IMR-90 (cell line): Measurements from ENCODE around the gene PEX5L. TPM values are rescaled to one million over a fixed set of nuclear protein-coding genes. Genes with fewer than 3 reads are reported as not detected.

Experiments used
- ATAC-seq: fragments of 200-7000 bp; cut with Tn5 transposase; 2 replicates; pipeline ENCODE4 v1.9.1; 2020; ENCODE audit warnings: low read depth, mild to moderate bottlenecking, moderate library complexity
- BruUV-seq: library from RNA; stranded (reverse); fragments of 400-500 nt; replicated peaks from 2 replicates; lab custom pipeline; 2021; lab: Mats Ljungman, UMichigan
- CTCF ChIA-PET: fragments of 300-600 bp; formaldehyde crosslinking; extraction: SDS; loops from one replicate; lab custom pipeline; 2021; ENCODE audit warnings: antibody characterized with exemption; lab: Yijun Ruan, JAX
- POLR2A ChIA-PET: fragments of 300-600 bp; sonication (Branson Sonifier 250); formaldehyde crosslinking; loops from one replicate; lab custom pipeline; 2022; ENCODE audit warnings: antibody characterized with exemption; ENCODE audit not compliant: unreplicated experiment; lab: Charles Lee
- DNase-seq: peaks from one replicate; pipeline ENCODE4 v3.0.0; 2013
- H2AFZ ChIP-seq: replicated peaks from 2 replicates; pipeline ENCODE3; 2013; ENCODE audit warnings: low read length, mild to moderate bottlenecking; ENCODE audit not compliant: poor library complexity
- H2AK5ac ChIP-seq: 2 replicates; pipeline ENCODE4 v1.6.1; 2013; ENCODE audit warnings: low read depth, low read length, inconsistent platforms
- H2AK9ac ChIP-seq: replicated peaks from 2 replicates; pipeline ENCODE3; 2013; ENCODE audit warnings: mild to moderate bottlenecking, low read depth, low read length, moderate library complexity; ENCODE audit not compliant: poor library complexity
- H2BK120ac ChIP-seq: 2 replicates; pipeline ENCODE4 v1.6.1; 2013; ENCODE audit warnings: low read depth, low read length, inconsistent platforms
- H2BK15ac ChIP-seq: 3 replicates; pipeline ENCODE4 v1.6.1; 2013; ENCODE audit warnings: low read depth, low read length, inconsistent platforms
- H2BK20ac ChIP-seq: 2 replicates; pipeline ENCODE4 v1.6.1; 2013; ENCODE audit warnings: low read depth, mild to moderate bottlenecking, inconsistent platforms, low read length, moderate library complexity
- H2BK5ac ChIP-seq: 2 replicates; pipeline ENCODE4 v1.6.1; 2013; ENCODE audit warnings: mild to moderate bottlenecking, low read depth, low read length, inconsistent platforms; ENCODE audit not compliant: poor library complexity, severe bottlenecking
- H3K14ac ChIP-seq: replicated peaks from 2 replicates; pipeline ENCODE4 v1.6.1; 2013; ENCODE audit warnings: low read depth, low read length, inconsistent platforms
- H3K18ac ChIP-seq: 2 replicates; pipeline ENCODE4 v1.6.1; 2013; ENCODE audit warnings: low read depth, low read length, control low read depth
- H3K23ac ChIP-seq: 2 replicates; pipeline ENCODE4 v1.6.1; 2013; ENCODE audit warnings: low read depth, low read length, inconsistent platforms
- H3K27ac ChIP-seq: 2 replicates; pipeline ENCODE4 v1.5.1; 2013; ENCODE audit warnings: mild to moderate bottlenecking, control low read depth, low read length; ENCODE audit not compliant: insufficient read depth
- H3K27me3 ChIP-seq: 2 replicates; pipeline ENCODE4 v1.6.1; 2013; ENCODE audit warnings: low read length; ENCODE audit not compliant: control insufficient read depth, insufficient read depth
- H3K36me3 ChIP-seq: 2 replicates; pipeline ENCODE4 v1.6.1; 2013; ENCODE audit warnings: low read length, mixed read lengths; ENCODE audit not compliant: control insufficient read depth, insufficient read depth
- H3K4ac ChIP-seq: 2 replicates; pipeline ENCODE4 v1.6.1; 2013; ENCODE audit warnings: low read depth, low read length, inconsistent platforms
- H3K4me1 ChIP-seq: 2 replicates; pipeline ENCODE4 v1.6.1; 2013; ENCODE audit warnings: low read length, mixed read lengths; ENCODE audit not compliant: control insufficient read depth, insufficient read depth
- H3K4me2 ChIP-seq: 2 replicates; pipeline ENCODE4 v1.6.1; 2013; ENCODE audit warnings: low read depth, mild to moderate bottlenecking, control low read depth, low read length, moderate library complexity
- H3K4me3 ChIP-seq: 2 replicates; pipeline ENCODE4 v1.5.1; 2013; ENCODE audit warnings: low read depth, mild to moderate bottlenecking, control low read depth, low read length, moderate library complexity; ENCODE audit not compliant: insufficient read depth
- H3K56ac ChIP-seq: 2 replicates; pipeline ENCODE4 v1.6.1; 2013; ENCODE audit warnings: low read length, inconsistent platforms; ENCODE audit not compliant: insufficient read depth; ENCODE audit errors: extremely low read depth
- H3K79me1 ChIP-seq, 2 experiments: 2 replicates each; pipeline ENCODE4 v1.6.1; 2013; ENCODE audit warnings: low read length in 2 of 2, inconsistent platforms in 1 of 2, low read depth in 1 of 2
- H3K9ac ChIP-seq: 2 replicates; pipeline ENCODE4 v1.6.1; 2013; ENCODE audit warnings: low read depth, low read length, control low read depth
- H3K9me1 ChIP-seq: 2 replicates; pipeline ENCODE4 v1.6.1; 2013; ENCODE audit warnings: low read length, inconsistent platforms; ENCODE audit not compliant: insufficient read depth
- H3K9me3 ChIP-seq: 2 replicates; pipeline ENCODE4 v1.6.1; 2013; ENCODE audit warnings: low read length; ENCODE audit not compliant: control insufficient read depth, insufficient read depth
- H4K20me1 ChIP-seq: 2 replicates; pipeline ENCODE4 v1.6.1; 2013; ENCODE audit warnings: low read length, inconsistent platforms; ENCODE audit not compliant: insufficient read depth
- H4K5ac ChIP-seq: 2 replicates; pipeline ENCODE4 v1.6.1; 2013; ENCODE audit warnings: mild to moderate bottlenecking, low read depth, low read length, control low read depth
- H4K8ac ChIP-seq, 2 experiments: 2 replicates each; pipeline ENCODE4 v1.6.1; 2013; ENCODE audit warnings: low read depth in 2 of 2, low read length in 2 of 2, control low read depth in 1 of 2, inconsistent platforms in 1 of 2
- H4K91ac ChIP-seq: 2 replicates; pipeline ENCODE4 v1.6.1; 2013; ENCODE audit warnings: low read depth, low read length, inconsistent platforms; ENCODE audit not compliant: insufficient read depth
- BHLHE40 ChIP-seq: fragments of 150-350 bp; IDR thresholded peaks from 2 replicates; pipeline ENCODE4 v1.6.1; 2016; ENCODE audit warnings: mild to moderate bottlenecking, low read depth, low read length
- CEBPB ChIP-seq: IDR thresholded peaks from 2 replicates; pipeline ENCODE4 v1.6.1; 2012; ENCODE audit warnings: low read depth, low read length, improper control_type of control experiment
- CHD1 ChIP-seq: IDR thresholded peaks from 2 replicates; pipeline ENCODE4 v1.6.1; 2012; ENCODE audit warnings: low read depth, low read length, improper control_type of control experiment
- CTCF ChIP-seq: conservative IDR thresholded peaks from 2 replicates; pipeline ENCODE4 v1.5.1; 2012; ENCODE audit warnings: mild to moderate bottlenecking, low read depth, low read length, improper control_type of control experiment
- ELK1 ChIP-seq: fragments of 150-350 bp; IDR thresholded peaks from 2 replicates; pipeline ENCODE4 v1.6.1; 2016; ENCODE audit warnings: low read depth, mild to moderate bottlenecking, low read length, moderate library complexity, borderline replicate concordance
- FOS ChIP-seq: fragments of 150-350 bp; IDR thresholded peaks from 2 replicates; pipeline ENCODE4 v1.6.1; 2016; ENCODE audit warnings: low read depth, low read length
- MAFK ChIP-seq: IDR thresholded peaks from 2 replicates; pipeline ENCODE4 v1.6.1; 2012; ENCODE audit warnings: low read depth, low read length, improper control_type of control experiment
- MAZ ChIP-seq: IDR thresholded peaks from 2 replicates; pipeline ENCODE4 v1.6.1; 2012; ENCODE audit warnings: low read depth, mild to moderate bottlenecking, low read length, improper control_type of control experiment, moderate library complexity, borderline replicate concordance
- POLR2A ChIP-seq: IDR thresholded peaks from 2 replicates; pipeline ENCODE4 v1.6.1; 2012; ENCODE audit warnings: mild to moderate bottlenecking, low read depth, low read length
- RAD21 ChIP-seq: IDR thresholded peaks from 2 replicates; pipeline ENCODE4 v1.6.1; 2012; ENCODE audit warnings: low read length, improper control_type of control experiment
- RCOR1 ChIP-seq: IDR thresholded peaks from 2 replicates; pipeline ENCODE4 v1.6.1; 2012; ENCODE audit warnings: mild to moderate bottlenecking, low read length, improper control_type of control experiment; ENCODE audit not compliant: insufficient replicate concordance
- USF2 ChIP-seq: fragments of 150-350 bp; IDR thresholded peaks from 2 replicates; pipeline ENCODE4 v1.6.1; 2017; ENCODE audit warnings: mild to moderate bottlenecking, antibody characterized with exemption, low read length, low read depth
- WGBS, 2 experiments: methylation state at CpG; one replicate each; pipeline versions ENCODE4 v1.1.5 to v1.1.7; 2013; ENCODE audit warnings: missing lambda C conversion rate in 2 of 2; ENCODE audit not compliant: insufficient read length in 1 of 2; ENCODE audit errors: extremely low coverage in 2 of 2; 5-methylcytosine and 5-hydroxymethylcytosine counted together
- dilution Hi-C: fragments of 300-500 bp; cut with HindIII; formaldehyde crosslinking; loops from one replicate; pipeline ENCODE4 v1.14.3; 2018; ENCODE audit warnings: low sequenced_read_pairs; ENCODE audit not compliant: unreplicated experiment
- in situ Hi-C: fragments of 300-500 bp; cut with MboI; formaldehyde crosslinking; loops from 3 replicates; pipeline ENCODE4 v1.14.3; 2019; ENCODE audit warnings: low sequenced_read_pairs, inconsistent platforms, mixed read lengths
- intact Hi-C: fragments of 100-400 bp; cut with micrococcal nuclease; formaldehyde crosslinking; loops from 2 replicates; pipeline ENCODE4 v1.10.0; 2022
- polyA plus RNA-seq, 3 experiments: library from polyadenylated mRNA; depleted of rRNA; stranded (reverse); fragments of >200 nt; gene quantifications; 2 replicates each; pipeline ENCODE4 v1.2.3, GENCODE V29; 2012; ENCODE audit warnings: low replicate concordance in 1 of 3
- total RNA-seq: library from RNA; depleted of rRNA; stranded (reverse); fragments of >200 nt; gene quantifications from 2 replicates; pipeline ENCODE4 v1.2.3, GENCODE V29; 2012

The PEX5L gene
- total and polyA plus RNA-seq, 2 of the 4 experiments (the other 2 are of a cell fraction), result not detected

GRCh38 chr3:179907784-179908482 is 128.8 kb downstream of the PEX5L start:
- no peak overlapping the region for H3K9ac ChIP-seq
- H3K79me1 ChIP-seq, result no peaks in the 10 kb centered on the region
- dilution Hi-C loops (no loop called here), intact Hi-C loops (no loop called here), in situ Hi-C loops (no loop called here)
- H3K14ac ChIP-seq, result no peak overlapping the region
- no peak overlapping the region for H3K4me2 ChIP-seq
- no peak overlapping the region for H4K8ac ChIP-seq
- H4K5ac ChIP-seq, result no peak overlapping the region
- no peak overlapping the region for H4K91ac ChIP-seq
- no peaks in the 10 kb centered on the region for H3K4me1 ChIP-seq
- no peak overlapping the region for H2AK9ac ChIP-seq
- TF ChIP-seq RCOR1 (no peak), POLR2A (no peak), FOS (no peak), BHLHE40 (no peak), CTCF (no peak), CEBPB (no peak), RAD21 (no peak), CHD1 (no peak), ELK1 (no peak), MAZ (no peak), MAFK (no peak), USF2 (no peak)
- ChIA-PET CTCF (no interaction called here), POLR2A (no interaction called here)
- H2AK5ac ChIP-seq, result no peak overlapping the region
- H2BK5ac ChIP-seq, result no peak overlapping the region
- no peak overlapping the region for H3K56ac ChIP-seq
- H3K36me3 ChIP-seq, result no peaks in the 10 kb centered on the region
- no CpG with 5 or more reads among the region's 4 CpGs for WGBS, 2 experiments
- no peak overlapping the region for H3K27ac ChIP-seq
- DNase-seq (no peak), ATAC-seq (no peak)
- H3K9me3 ChIP-seq, result no peaks in the 10 kb centered on the region
- no peak overlapping the region for H2BK20ac ChIP-seq
- no peaks in the 10 kb centered on the region for H3K27me3 ChIP-seq
- H3K9me1 ChIP-seq, result no peaks in the 10 kb centered on the region
- no peak overlapping the region for H3K4me3 ChIP-seq
- H4K20me1 ChIP-seq, result no peaks in the 10 kb centered on the region
- H2BK120ac ChIP-seq, result no peak overlapping the region
- no peak overlapping the region for H3K23ac ChIP-seq
- no peak overlapping the region for H2AFZ ChIP-seq
- no peak overlapping the region for H3K4ac ChIP-seq
- BruUV-seq, result no TSS peak
- H2BK15ac ChIP-seq, result no peak overlapping the region
- no peak overlapping the region for H3K18ac ChIP-seq
